Panc1 (cell line): ENCODE results near the gene FOCAD. TPM values are rescaled to one million over a fixed set of nuclear protein-coding genes. Genes with fewer than 3 reads are reported as not detected.
"Not testable (repeated sequence)": the region's sequence is repeated elsewhere in the genome, so short reads cannot be mapped to it uniquely, and the experiment has no call there.

ENCODE experiments used
- ATAC-seq: fragments of 200-7000 bp; cut with Tn5 transposase; 2 replicates; pipeline ENCODE4 v1.9.1; 2020; ENCODE audit warnings: mild to moderate bottlenecking, moderate library complexity
- BruUV-seq: library from RNA; stranded (reverse); fragments of 400-500 nt; replicated peaks from 2 replicates; lab custom pipeline; 2021; lab: Mats Ljungman, UMichigan
- CTCF ChIA-PET: fragments of 300-600 bp; sonication (Branson Sonifier 250); formaldehyde crosslinking; loops from one replicate; lab custom pipeline; 2022; ENCODE audit warnings: antibody characterized with exemption; lab: Charles Lee
- POLR2A ChIA-PET: fragments of 300-600 bp; sonication (Branson Sonifier 250); formaldehyde crosslinking; loops from one replicate; lab custom pipeline; 2022; ENCODE audit warnings: antibody characterized with exemption; lab: Charles Lee
- DNase-seq: peaks from one replicate; pipeline ENCODE4 v3.0.0-alpha.2; 2010; ENCODE audit warnings: low read depth, low spot score
- H3K27ac ChIP-seq: 2 replicates; pipeline ENCODE4 v1.5.1; 2011; ENCODE audit warnings: mild to moderate bottlenecking, low read length, inconsistent platforms
- H3K27me3 ChIP-seq: fragments of 200-500 bp; sonication (Bioruptor generic); 2 replicates; pipeline ENCODE4 v1.6.0; 2014; ENCODE audit warnings: low read length, inconsistent platforms; ENCODE audit not compliant: control insufficient read depth, insufficient read depth
- H3K36me3 ChIP-seq: fragments of 200-500 bp; sonication (Bioruptor generic); 2 replicates; pipeline ENCODE4 v1.5.1; 2014; ENCODE audit warnings: inconsistent platforms, mild to moderate bottlenecking, low read length, moderate library complexity; ENCODE audit not compliant: control insufficient read depth, insufficient read depth
- H3K4me1 ChIP-seq: 2 replicates; pipeline ENCODE4 v1.5.1; 2011; ENCODE audit warnings: inconsistent platforms, mild to moderate bottlenecking, low read length, moderate library complexity; ENCODE audit not compliant: control insufficient read depth, insufficient read depth
- H3K4me3 ChIP-seq, 2 experiments: 2 replicates each; pipeline ENCODE4 v1.5.1; 2011 to 2012; ENCODE audit warnings: low read depth in 2 of 2, low read length in 2 of 2, mild to moderate bottlenecking in 2 of 2, inconsistent platforms in 1 of 2, moderate library complexity in 1 of 2
- H3K9me3 ChIP-seq: fragments of 200-500 bp; sonication (Bioruptor generic); 2 replicates; pipeline ENCODE4 v1.5.1; 2014; ENCODE audit warnings: low read depth, mild to moderate bottlenecking, inconsistent platforms, low read length, moderate library complexity; ENCODE audit not compliant: control insufficient read depth, insufficient read depth
- CTCF ChIP-seq: fragments of 450-650 bp; IDR thresholded peaks from 2 replicates; pipeline ENCODE4 v1.5.1; 2017; ENCODE audit warnings: mild to moderate bottlenecking
- POLR2AphosphoS5 ChIP-seq: IDR thresholded peaks from 2 replicates; pipeline ENCODE4 v1.6.1; 2012; ENCODE audit warnings: mild to moderate bottlenecking, low read depth, low read length, moderate library complexity
- REST ChIP-seq, 2 experiments: IDR thresholded peaks; 2 replicates each; pipeline ENCODE4 v1.6.1; 2011 to 2012; ENCODE audit warnings: low read depth in 2 of 2, control low read depth in 1 of 2, low read length in 1 of 2, mild to moderate bottlenecking in 1 of 2, moderate library complexity in 1 of 2; ENCODE audit not compliant: insufficient read depth in 1 of 2
- SIN3A ChIP-seq: IDR thresholded peaks from 2 replicates; pipeline ENCODE4 v1.6.1; 2012; ENCODE audit warnings: low read depth, mild to moderate bottlenecking, low read length, moderate library complexity, borderline replicate concordance; ENCODE audit not compliant: insufficient read depth
- TCF7L2 ChIP-seq: IDR thresholded peaks from 2 replicates; pipeline ENCODE4 v1.6.1; 2011; ENCODE audit warnings: mild to moderate bottlenecking, low read depth, low read length, inconsistent platforms
- in situ Hi-C: cut with HindIII; loops from 2 replicates; pipeline ENCODE4 v1.10.0; 2016; ENCODE audit warnings: low sequenced_read_pairs, low pct_unique_long_range_greater_than_20kb
- intact Hi-C: fragments of 100-400 bp; cut with micrococcal nuclease; formaldehyde crosslinking; loops from one replicate; pipeline ENCODE4 v1.10.0; 2022; ENCODE audit not compliant: unreplicated experiment
- total RNA-seq: library from RNA; stranded (reverse); gene quantifications from one replicate; pipeline ENCODE4 v1.2.1, GENCODE V29; 2021; ENCODE audit not compliant: unreplicated experiment

FOCAD gene
- total RNA-seq, 1 experiment from 2014 or later: 9.8 TPM

GRCh38 chr9:20962536-20963225 is 278.6 kb downstream of the FOCAD start:
- no TSS peak for BruUV-seq
- DNase-seq: no peak
- no peak overlapping the region for H3K4me3 ChIP-seq
- H3K27me3 ChIP-seq: no peaks in the 10 kb centered on the region
- no peaks in the 10 kb centered on the region for H3K9me3 ChIP-seq
- TF ChIP-seq REST (IDR thresholded peaks at IDR 0.05; ENCODE audit: insufficient read depth in 1 of 2, low read depth in 2 of 2, low read length in 1 of 2) (no peak), POLR2AphosphoS5 (no peak)
- ATAC-seq: no peak
- ChIA-PET POLR2A (no interaction called here), CTCF (no interaction called here)
- intact Hi-C loops: no loop called here
- no peak overlapping the region for H3K27ac ChIP-seq
- no peaks in the 10 kb centered on the region for H3K4me1 ChIP-seq
- H3K36me3 ChIP-seq: no peaks in the 10 kb centered on the region
- in situ Hi-C loops: no loop called here

GRCh38 chr9:20972684-20973083 is 288.6 kb downstream of the FOCAD start:
- Histone ChIP-seq H3K36me3 (no peaks in the 10 kb centered on the region), H3K4me3 (no peak overlapping the region), H3K4me1 (no peaks in the 10 kb centered on the region), H3K27ac (no peak overlapping the region), H3K27me3 (no peaks in the 10 kb centered on the region), H3K9me3 (no peaks in the 10 kb centered on the region)
- intact Hi-C loops: no loop called here
- POLR2A ChIA-PET: no interaction called here
- in situ Hi-C loops: no loop called here
- TF ChIP-seq CTCF (no peak), SIN3A (no peak), TCF7L2 (no peak), REST (IDR thresholded peaks at IDR 0.05; ENCODE audit: insufficient read depth in 1 of 2, low read depth in 2 of 2, low read length in 1 of 2) (no peak), POLR2AphosphoS5 (no peak)
- CTCF ChIA-PET: no interaction called here
- no peak for ATAC-seq
- DNase-seq: no peak
- no TSS peak for BruUV-seq

- BruUV-seq, CTCF ChIA-PET: not testable (repeated sequence)
Measured at GRCh38 chr9:20973246-20973947, 289.3 kb downstream of the FOCAD start.

GRCh38 chr9:20974191-20974938 is 290.3 kb downstream of the FOCAD start:
- ATAC-seq, in situ Hi-C loops, H3K4me3 ChIP-seq, BruUV-seq, POLR2A ChIA-PET, H3K4me1 ChIP-seq, intact Hi-C loops, CTCF ChIA-PET, DNase-seq, H3K36me3 ChIP-seq, H3K9me3 ChIP-seq, H3K27ac ChIP-seq, H3K27me3 ChIP-seq: not testable (repeated sequence)

More at GRCh38 chr9:20973246-20973947, 289.3 kb downstream of the FOCAD start:
- H3K27me3 ChIP-seq, in situ Hi-C loops, ATAC-seq, H3K4me1 ChIP-seq, POLR2A ChIA-PET, H3K9me3 ChIP-seq, DNase-seq, H3K36me3 ChIP-seq, H3K4me3 ChIP-seq, H3K27ac ChIP-seq, intact Hi-C loops: not testable (repeated sequence)
